HepG2 (cell line): ENCODE results near the gene C2orf80. TPM values are rescaled to one million over a fixed set of nuclear protein-coding genes. Genes with fewer than 3 reads are reported as not detected.
"Not testable (repeated sequence)": the region's sequence is repeated elsewhere in the genome, so short reads cannot be mapped to it uniquely, and the experiment has no call there.

ENCODE experiments used
- ATAC-seq: fragments of 200-7000 bp; cut with Tn5 transposase; 3 replicates; pipeline ENCODE4 v1.9.1; 2020; ENCODE audit warnings: mild to moderate bottlenecking, moderate library complexity
- BruUV-seq: library from RNA; stranded (reverse); fragments of 400-500 nt; replicated peaks from 2 replicates; lab custom pipeline; 2021; lab: Mats Ljungman, UMichigan
- CTCF ChIA-PET: fragments of 300-600 bp; formaldehyde crosslinking; extraction: SDS; loops from one replicate; lab custom pipeline; 2021; ENCODE audit warnings: low total read pairs, inconsistent platforms, low intra/inter-chr PET ratio; lab: Yijun Ruan, JAX
- POLR2A ChIA-PET: fragments of 350-600 bp; sonication (Branson Sonifier 250); formaldehyde crosslinking; loops from one replicate; lab custom pipeline; 2020; ENCODE audit warnings: antibody characterized with exemption, inconsistent platforms; lab: Yijun Ruan, JAX
- DNase-seq: peaks from one replicate; pipeline ENCODE4 v3.0.0-alpha.2; 2015; ENCODE audit warnings: low spot score
- FAIRE-seq: peaks from 3 replicates; lab custom pipeline; 2011; peaks lifted over from hg19 to GRCh38; lab: Jason Lieb, UNC
- H2AFZ ChIP-seq: one replicate; pipeline ENCODE4 v1.6.1; 2011; ENCODE audit warnings: low read length, inconsistent platforms
- H3K27ac ChIP-seq: fragments of 300-600 bp; 3 replicates; pipeline ENCODE4 v1.8.0; 2011; ENCODE audit warnings: mixed run types, mild to moderate bottlenecking, mixed read lengths, low read length, inconsistent platforms; ENCODE audit not compliant: insufficient read depth; ENCODE audit errors: extremely low read length
- H3K27me3 ChIP-seq, 2 experiments: fragments of 200-600 bp in 1 of 2; 2 replicates in 1 of 2; 3 replicates in 1 of 2; pipeline versions ENCODE4 v1.6.0 to v1.8.0; 2011; ENCODE audit warnings: low read length in 2 of 2, mild to moderate bottlenecking in 2 of 2, moderate library complexity in 2 of 2, inconsistent platforms in 1 of 2; ENCODE audit not compliant: insufficient read depth in 2 of 2, control insufficient read depth in 1 of 2
- H3K36me3 ChIP-seq, 2 experiments: fragments of 200-600 bp in 1 of 2; replicated peaks in 1 of 2; 2 replicates in 1 of 2; 3 replicates in 1 of 2; pipeline versions ENCODE4 v1.5.1 to v1.8.0; 2011; ENCODE audit warnings: low read length in 2 of 2, inconsistent platforms in 1 of 2; ENCODE audit not compliant: insufficient read depth in 2 of 2, control insufficient read depth in 1 of 2
- H3K4me1 ChIP-seq: 2 replicates; pipeline ENCODE4 v1.5.1; 2012; ENCODE audit warnings: low read length, inconsistent platforms; ENCODE audit not compliant: insufficient read depth
- H3K4me2 ChIP-seq: 2 replicates; pipeline ENCODE4 v1.6.0; 2011; ENCODE audit warnings: low read depth, low read length, inconsistent platforms
- H3K4me3 ChIP-seq, 3 experiments: fragments of 200-600 bp in 1 of 3; sonication (generic), shearing (Covaris generic) in 1 of 3; replicated peaks in 1 of 3; 2 replicates each; pipeline ENCODE4 v1.5.1; 2011 to 2016; ENCODE audit warnings: low read length in 3 of 3, inconsistent platforms in 2 of 3, low read depth in 2 of 3, mild to moderate bottlenecking in 2 of 3, control low read depth in 1 of 3, mixed read lengths in 1 of 3; ENCODE audit not compliant: insufficient read depth in 1 of 3
- H3K79me2 ChIP-seq: one replicate; pipeline ENCODE4 v1.6.1; 2011; ENCODE audit warnings: low read length, inconsistent platforms; ENCODE audit not compliant: insufficient read depth
- H3K9ac ChIP-seq: 2 replicates; pipeline ENCODE4 v1.6.0; 2011; ENCODE audit warnings: mild to moderate bottlenecking, low read depth, low read length, inconsistent platforms; ENCODE audit not compliant: insufficient read depth
- H3K9me3 ChIP-seq: 2 replicates; pipeline ENCODE4 v1.5.1; 2012; ENCODE audit warnings: mild to moderate bottlenecking, low read length
- H4K20me1 ChIP-seq: 2 replicates; pipeline ENCODE4 v1.6.0; 2011; ENCODE audit warnings: inconsistent platforms, mild to moderate bottlenecking, low read length, moderate library complexity; ENCODE audit not compliant: insufficient read depth
- ATRX ChIP-seq: sonication (generic); formaldehyde crosslinking; IDR thresholded peaks from 2 replicates; pipeline ENCODE4 v1.4.0; 2020; ENCODE audit warnings: missing genetic modification reagents, borderline replicate concordance
- CENPT ChIP-seq: sonication (generic); formaldehyde crosslinking; IDR thresholded peaks from 2 replicates; pipeline ENCODE4 v1.8.0; 2022; ENCODE audit warnings: low read depth, mild to moderate bottlenecking, moderate library complexity, missing genetic modification reagents
- FOXJ3 ChIP-seq: sonication (generic); formaldehyde crosslinking; IDR thresholded peaks from 2 replicates; pipeline ENCODE4 v1.4.0; 2020; ENCODE audit warnings: missing genetic modification reagents, mild to moderate bottlenecking, borderline replicate concordance
- HNRNPLL ChIP-seq: fragments of 200-400 bp; formaldehyde crosslinking; IDR thresholded peaks from 2 replicates; pipeline ENCODE4 v1.6.1; 2017; ENCODE audit warnings: mild to moderate bottlenecking, low read depth, low read length; ENCODE audit not compliant: poor library complexity, severe bottlenecking
- MXD1 ChIP-seq: sonication (generic); formaldehyde crosslinking; IDR thresholded peaks from 2 replicates; pipeline ENCODE4 v1.4.0; 2020; ENCODE audit warnings: mild to moderate bottlenecking, missing genetic modification reagents
- NFIB ChIP-seq: sonication (generic); formaldehyde crosslinking; IDR thresholded peaks from 2 replicates; pipeline ENCODE4 v1.9.0; 2021; ENCODE audit warnings: missing genetic modification reagents, mild to moderate bottlenecking, borderline replicate concordance
- NFIC ChIP-seq: IDR thresholded peaks from 2 replicates; pipeline ENCODE4 v1.6.1; 2012; ENCODE audit warnings: mild to moderate bottlenecking, low read length, inconsistent platforms
- PAF1 ChIP-seq: IDR thresholded peaks from 2 replicates; pipeline ENCODE4 v1.6.1; 2016; ENCODE audit warnings: missing genetic modification reagents, missing compliant biosample characterization
- POLR2G ChIP-seq: fragments of 200-400 bp; formaldehyde crosslinking; IDR thresholded peaks from 2 replicates; pipeline ENCODE4 v1.6.1; 2018; ENCODE audit warnings: mild to moderate bottlenecking, low read depth, low read length, moderate library complexity
- SAFB2 ChIP-seq: sonication (generic); formaldehyde crosslinking; IDR thresholded peaks from 2 replicates; pipeline ENCODE4 v1.5.1; 2020; ENCODE audit warnings: missing genetic modification reagents, low read depth, mild to moderate bottlenecking, borderline replicate concordance
- THAP11 ChIP-seq: IDR thresholded peaks from 2 replicates; pipeline ENCODE4 v1.6.1; 2016; ENCODE audit warnings: missing biosample characterization, missing genetic modification reagents
- TOPORS ChIP-seq: sonication (generic); formaldehyde crosslinking; IDR thresholded peaks from 2 replicates; pipeline ENCODE4 v1.8.0; 2023; ENCODE audit warnings: mild to moderate bottlenecking, missing genetic modification reagents
- ZFX ChIP-seq: sonication (generic); formaldehyde crosslinking; IDR thresholded peaks from 2 replicates; pipeline ENCODE4 v1.4.0; 2020; ENCODE audit warnings: mild to moderate bottlenecking, low read depth, missing genetic modification reagents, moderate library complexity
- ZMYM4 ChIP-seq: sonication (generic); formaldehyde crosslinking; IDR thresholded peaks from 2 replicates; pipeline ENCODE4 v1.8.1; 2023; ENCODE audit warnings: mild to moderate bottlenecking, missing genetic modification reagents
- ZNF230 ChIP-seq: sonication (generic); formaldehyde crosslinking; IDR thresholded peaks from 2 replicates; pipeline ENCODE4 v1.4.0; 2020; ENCODE audit warnings: mild to moderate bottlenecking, missing genetic modification reagents
- ZNF264 ChIP-seq: sonication (generic); formaldehyde crosslinking; IDR thresholded peaks from 2 replicates; pipeline ENCODE4 v1.4.0; 2020; ENCODE audit warnings: missing genetic modification reagents
- ZNF34 ChIP-seq: sonication (generic); formaldehyde crosslinking; IDR thresholded peaks from 2 replicates; pipeline ENCODE4 v1.4.0; 2020; ENCODE audit warnings: mild to moderate bottlenecking, missing genetic modification reagents, borderline replicate concordance
- ZNF382 ChIP-seq: sonication (generic); formaldehyde crosslinking; IDR thresholded peaks from 2 replicates; pipeline ENCODE4 v1.5.0; 2020; ENCODE audit warnings: missing genetic modification reagents, mild to moderate bottlenecking, borderline replicate concordance
- ZNF510 ChIP-seq: sonication (generic); formaldehyde crosslinking; IDR thresholded peaks from 2 replicates; pipeline ENCODE4 v1.4.0; 2020; ENCODE audit warnings: low read depth, mild to moderate bottlenecking, missing genetic modification reagents
- ZNF761 ChIP-seq: sonication (generic); formaldehyde crosslinking; conservative IDR thresholded peaks from 2 replicates; pipeline ENCODE4 v1.4.0; 2020; ENCODE audit warnings: mild to moderate bottlenecking, missing genetic modification reagents
- ZNF780A ChIP-seq: sonication (generic); formaldehyde crosslinking; IDR thresholded peaks from 2 replicates; pipeline ENCODE4 v1.8.0; 2022; ENCODE audit warnings: mild to moderate bottlenecking, missing genetic modification reagents, moderate library complexity
- WGBS: methylation state at CpG from one replicate; pipeline ENCODE4 v1.1.6; 2017; ENCODE audit warnings: low lambda C conversion rate; 5-methylcytosine and 5-hydroxymethylcytosine counted together
- in situ Hi-C: cut with HindIII; loops from 2 replicates; pipeline ENCODE4 v1.10.0; 2017; ENCODE audit warnings: low pct_unique_long_range_greater_than_20kb; ENCODE audit not compliant: extremely low pct_ligation_motif_present
- intact Hi-C: fragments of 100-400 bp; cut with micrococcal nuclease; formaldehyde crosslinking; loops from one replicate; pipeline ENCODE4 v1.10.0; 2022; ENCODE audit not compliant: unreplicated experiment
- polyA plus RNA-seq, 8 experiments: library from polyadenylated mRNA; depleted of rRNA in 3 of 8; stranded (reverse) in 7 of 8; unstranded in 1 of 8; fragments of >200 nt; fragmentation: Illumina TruSeq in 4 of 8; extraction: Trizol in 4 of 8; gene quantifications; 2 replicates each; pipeline versions ENCODE4 v1.2.1 to v1.2.3, GENCODE V29; 2011 to 2016; ENCODE audit warnings: low read depth in 4 of 8, missing spikeins in 1 of 8, mixed read lengths in 1 of 8; ENCODE audit not compliant: insufficient read depth in 1 of 8
- total RNA-seq, 5 experiments: library from RNA; depleted of rRNA; stranded (reverse); fragments of >200 nt; fragmentation: Illumina TruSeq; extraction: Trizol; gene quantifications; 2 replicates each; pipeline ENCODE4 v1.2.3, GENCODE V29; 2016; ENCODE audit warnings: low read depth in 1 of 5

C2orf80 gene
- total and polyA plus RNA-seq, 2 of the 13 experiments (the other 11 are each of a cell fraction or from before 2014, with no cell fraction given), result not detected

GRCh38 chr2:208138334-208138733, 51.5 kb downstream of the C2orf80 start:
- H3K9me3 ChIP-seq, BruUV-seq, H3K4me2 ChIP-seq, H3K27ac ChIP-seq, intact Hi-C loops, H3K4me3 ChIP-seq, FAIRE-seq, H3K36me3 ChIP-seq, H4K20me1 ChIP-seq, H2AFZ ChIP-seq, CTCF ChIA-PET, POLR2A ChIA-PET, in situ Hi-C loops, H3K79me2 ChIP-seq, DNase-seq, ATAC-seq, H3K27me3 ChIP-seq, H3K9ac ChIP-seq: not testable (repeated sequence)
- 91% methylated on average over 7 of the region's 7 CpGs for WGBS
- peaks cover 44% of the 10 kb centered on the region for H3K4me1 ChIP-seq
- TF ChIP-seq ZNF761 (CRISPR knock-in tag), result peak; percentile 99

- DNase-seq (no peak), FAIRE-seq (no peak), ATAC-seq (no peak)
- H3K9me3 ChIP-seq, result no peaks in the 10 kb centered on the region; the same call in 1 of the 2 replicates
- no peaks in the 10 kb centered on the region for H3K36me3 ChIP-seq
- no peak overlapping the region for H3K27ac ChIP-seq
- H4K20me1 ChIP-seq, result no peaks in the 10 kb centered on the region
- POLR2A ChIA-PET, result interaction anchor here (0.9 to 1.4 kb wide), 3 partner anchors 11 to 425 kb away, joined by 3 to 6 read pairs (median 5); partner anchors contain the start of gene CCNYL1
- no peak overlapping the region for H3K4me3 ChIP-seq
- in situ Hi-C loops (no loop called here), intact Hi-C loops (no loop called here)
- no peaks in the 10 kb centered on the region for H3K27me3 ChIP-seq
- 50% methylated on average over 2 of the region's 2 CpGs for WGBS
- H3K9ac ChIP-seq, result no peak overlapping the region
- no peaks in the 10 kb centered on the region for H3K79me2 ChIP-seq
- peaks cover 28% of the 10 kb centered on the region for H3K4me1 ChIP-seq
- CTCF ChIA-PET, result no interaction called here
- no peak for TF ChIP-seq SAFB2 (CRISPR knock-in tag)
- no peak for TF ChIP-seq THAP11 (CRISPR knock-in tag)
- TF ChIP-seq ZNF382, result no peak
- TF ChIP-seq ATRX (CRISPR knock-in tag), result no peak
- TF ChIP-seq NFIC, result no peak
- no peak for TF ChIP-seq HNRNPLL
- TF ChIP-seq ZNF510 (CRISPR knock-in tag), result no peak
- no peak for TF ChIP-seq ZNF264 (CRISPR knock-in tag)
- no peak for TF ChIP-seq TOPORS (CRISPR knock-in tag)
- no peak for TF ChIP-seq MXD1 (CRISPR knock-in tag)
- TF ChIP-seq NFIB (CRISPR knock-in tag), result no peak
- no peak for TF ChIP-seq CENPT
- no peak for TF ChIP-seq FOXJ3
- TF ChIP-seq ZNF34 (CRISPR knock-in tag), result no peak
- no peak for TF ChIP-seq ZFX (CRISPR knock-in tag)
- no peak for TF ChIP-seq ZNF230 (CRISPR knock-in tag)
- no peak for TF ChIP-seq ZMYM4
- no peak for TF ChIP-seq POLR2G
- no peak for TF ChIP-seq ZNF780A (CRISPR knock-in tag)
- no peak for TF ChIP-seq PAF1
- H3K4me2 ChIP-seq, result 0 out of 2 replicates have a peak overlapping the region, but pooled peaks have one; percentile 5
- BruUV-seq, result no TSS peak
- peak overlapping the region; percentile 48 for H2AFZ ChIP-seq
Observed at GRCh38 chr2:208136716-208137094, 53.1 kb downstream of the C2orf80 start.
